GM23338 (cell line): ENCODE data around the gene NELFB. TPM values are rescaled to one million over a fixed set of nuclear protein-coding genes. Genes with fewer than 3 reads are reported as not detected.

Experiments used
- ATAC-seq: fragments of 200-7000 bp; cut with Tn5 transposase; 3 replicates; pipeline ENCODE4 v1.9.1; 2020
- DNase-seq: peaks from one replicate; pipeline ENCODE4 v3.0.0-alpha.2; 2015; ENCODE audit warnings: low spot score
- H2AFZ ChIP-seq: fragments of 200-600 bp; sonication (generic); 2 replicates; pipeline ENCODE4 v1.8.0; 2016; ENCODE audit warnings: antibody characterized with exemption, mild to moderate bottlenecking, moderate library complexity
- H3F3A ChIP-seq: fragments of 200-600 bp; sonication (generic); replicated peaks from 2 replicates; pipeline ENCODE4 v1.8.0; 2017; ENCODE audit warnings: antibody characterized with exemption, mixed run types, low read depth
- H3K27ac ChIP-seq: fragments of 200-600 bp; sonication (generic); 2 replicates; pipeline ENCODE4 v1.6.1; 2016; ENCODE audit warnings: low read depth
- H3K27me3 ChIP-seq: fragments of 200-600 bp; sonication (generic); 2 replicates; pipeline ENCODE4 v1.8.0; 2016; ENCODE audit warnings: mild to moderate bottlenecking, mixed run types, moderate library complexity; ENCODE audit not compliant: insufficient read depth
- H3K36me3 ChIP-seq: fragments of 200-600 bp; sonication (generic); 2 replicates; pipeline ENCODE4 v1.8.0; 2016; ENCODE audit warnings: mild to moderate bottlenecking; ENCODE audit not compliant: insufficient read depth
- H3K4me1 ChIP-seq: fragments of 200-600 bp; sonication (generic); 2 replicates; pipeline ENCODE4 v1.8.0; 2016; ENCODE audit warnings: mild to moderate bottlenecking, moderate library complexity; ENCODE audit not compliant: insufficient read depth
- H3K4me2 ChIP-seq: fragments of 200-600 bp; sonication (generic); 2 replicates; pipeline ENCODE4 v1.7.1; 2017; ENCODE audit warnings: mixed run types
- H3K4me3 ChIP-seq: fragments of 200-600 bp; sonication (generic); 2 replicates; pipeline ENCODE4 v1.6.1; 2016; ENCODE audit warnings: mixed run types
- H3K79me2 ChIP-seq: fragments of 200-600 bp; sonication (generic); replicated peaks from 2 replicates; pipeline ENCODE4 v1.8.0; 2017; ENCODE audit warnings: mild to moderate bottlenecking; ENCODE audit not compliant: insufficient read depth
- H3K9me2 ChIP-seq: fragments of 200-600 bp; sonication (generic); 2 replicates; pipeline ENCODE4 v1.8.0; 2017; ENCODE audit not compliant: insufficient read depth
- H4K20me1 ChIP-seq: fragments of 200-600 bp; sonication (generic); replicated peaks from 2 replicates; pipeline ENCODE4 v1.8.0; 2017; ENCODE audit warnings: mild to moderate bottlenecking; ENCODE audit not compliant: insufficient read depth
- H3K27ac Mint-ChIP-seq: 2 replicates; pipeline ENCODE4 v1.8.0; 2020; ENCODE audit warnings: inconsistent platforms, mild to moderate bottlenecking, moderate library complexity, mixed read lengths
- H3K27me3 Mint-ChIP-seq: 3 replicates; pipeline ENCODE4 v1.8.0; 2022; ENCODE audit warnings: low read depth, mild to moderate bottlenecking, moderate library complexity, mixed read lengths, inconsistent platforms; ENCODE audit not compliant: insufficient read depth, poor library complexity
- H3K36me3 Mint-ChIP-seq: 3 replicates; pipeline ENCODE4 v1.8.0; 2021; ENCODE audit warnings: low read depth, mild to moderate bottlenecking, inconsistent platforms, moderate library complexity, mixed read lengths
- H3K4me1 Mint-ChIP-seq: 3 replicates; pipeline ENCODE4 v1.8.0; 2020; ENCODE audit warnings: mild to moderate bottlenecking, inconsistent platforms, mixed read lengths
- H3K4me3 Mint-ChIP-seq: 3 replicates; pipeline ENCODE4 v1.8.0; 2021; ENCODE audit warnings: moderate library complexity, mild to moderate bottlenecking, inconsistent platforms, mixed read lengths
- H3K9me3 Mint-ChIP-seq: 3 replicates; pipeline ENCODE4 v1.8.0; 2020; ENCODE audit warnings: moderate library complexity, mild to moderate bottlenecking, inconsistent platforms, mixed read lengths
- CREB1 ChIP-seq: fragments of 250-450 bp; sonication (Bioruptor Pico); IDR thresholded peaks from 2 replicates; pipeline ENCODE4 v1.5.0; 2020; ENCODE audit warnings: low read depth, mild to moderate bottlenecking, moderate library complexity
- ETS1 ChIP-seq: IDR thresholded peaks from 2 replicates; pipeline ENCODE4 v1.6.1; 2016; ENCODE audit warnings: antibody characterized with exemption
- EZH2 ChIP-seq: fragments of 200-600 bp; sonication (generic); IDR thresholded peaks from one replicate; pipeline ENCODE4 v1.8.0; 2017; ENCODE audit warnings: antibody characterized with exemption, mild to moderate bottlenecking, low read depth; ENCODE audit not compliant: unreplicated experiment
- EZH2phosphoT487 ChIP-seq: fragments of 200-600 bp; sonication (generic); IDR thresholded peaks from one replicate; pipeline ENCODE4 v1.8.1; 2018; ENCODE audit warnings: antibody characterized with exemption; ENCODE audit not compliant: unreplicated experiment
- JUNB ChIP-seq: IDR thresholded peaks from one replicate; pipeline ENCODE4 v1.6.1; 2016; ENCODE audit warnings: antibody characterized with exemption; ENCODE audit not compliant: unreplicated experiment
- NANOG ChIP-seq: IDR thresholded peaks from 2 replicates; pipeline ENCODE4 v1.6.1; 2016; ENCODE audit warnings: antibody characterized with exemption, borderline replicate concordance
- POLR2AphosphoS5 ChIP-seq: IDR thresholded peaks from 2 replicates; pipeline ENCODE4 v1.6.1; 2016; ENCODE audit warnings: antibody characterized with exemption, low read depth
- STAT1 ChIP-seq: IDR thresholded peaks from one replicate; pipeline ENCODE4 v1.6.1; 2016; ENCODE audit warnings: antibody characterized with exemption; ENCODE audit not compliant: unreplicated experiment
- ZNF114 ChIP-seq: fragments of 250-450 bp; sonication (Bioruptor Pico); IDR thresholded peaks from 2 replicates; pipeline ENCODE4 v1.5.0; 2020; ENCODE audit warnings: mild to moderate bottlenecking, moderate library complexity
- ZNF331 ChIP-seq: fragments of 250-450 bp; sonication (Bioruptor Pico); IDR thresholded peaks from 2 replicates; pipeline ENCODE4 v1.5.0; 2020; ENCODE audit warnings: low read depth, mild to moderate bottlenecking, moderate library complexity
- ZNF462 ChIP-seq: fragments of 250-450 bp; sonication (Bioruptor Pico); IDR thresholded peaks from 2 replicates; pipeline ENCODE4 v1.5.0; 2020; ENCODE audit warnings: mild to moderate bottlenecking, moderate library complexity
- polyA plus RNA-seq: library from polyadenylated mRNA; unstranded; fragments of >200 nt; fragmentation: Nextera tagmentation; extraction: Ambion mirVana; gene quantifications from 2 replicates; pipeline ENCODE4 v1.2.1, GENCODE V29; 2016
- total RNA-seq: library from RNA; depleted of rRNA; stranded (reverse); fragments of >200 nt; shearing (Covaris generic); gene quantifications from 2 replicates; pipeline ENCODE4 v1.2.3, GENCODE V29; 2014

Gene NELFB
- total and polyA plus RNA-seq, 2 experiments from 2014 or later: 30.0 to 97.3 TPM

- Mint-ChIP-seq H3K36me3 (peaks cover 9% of the 10 kb centered on the region), H3K27me3 (peaks cover 10% of the 10 kb centered on the region), H3K4me1 (peaks cover 18% of the 10 kb centered on the region), H3K27ac (no peak overlapping the region), H3K4me3 (no peak overlapping the region), H3K9me3 (no peaks in the 10 kb centered on the region)
- peaks cover 4% of the 10 kb centered on the region for H4K20me1 ChIP-seq
- ATAC-seq: peak; percentile 0; the same call in 2 of the 3 replicates
- no peak overlapping the region for H3K27ac ChIP-seq
- no peak for DNase-seq
- peak overlapping the region; percentile 68 for H3K4me2 ChIP-seq
- H3K79me2 ChIP-seq: peaks cover 19% of the 10 kb centered on the region
- no peak overlapping the region for H2AFZ ChIP-seq
- no peak for TF ChIP-seq EZH2
- peak overlapping the region; percentile 35; the same call in 1 of the 2 replicates for H3K4me3 ChIP-seq
- 0 out of 2 replicates have a peak, but pooled peaks cover 4% of the 10 kb centered on the region for H3F3A ChIP-seq
- no peaks in the 10 kb centered on the region for H3K27me3 ChIP-seq
- no peaks in the 10 kb centered on the region for H3K36me3 ChIP-seq
- no peaks in the 10 kb centered on the region for H3K9me2 ChIP-seq
- H3K4me1 ChIP-seq: peaks cover 13% of the 10 kb centered on the region; the same call in 1 of the 2 replicates
Observed at GRCh38 chr9:137236936-137237421, 18.1 kb upstream of the NELFB start.

GRCh38 chr9:137237759-137238726, 17.1 kb upstream of the NELFB start:
- H3K36me3 ChIP-seq: no peaks in the 10 kb centered on the region
- Mint-ChIP-seq H3K4me3 (peak overlapping the region; percentile 42; the same call in 1 of the 3 replicates), H3K27ac (no peak overlapping the region), H3K36me3 (peaks cover 19% of the 10 kb centered on the region), H3K27me3 (peaks cover 18% of the 10 kb centered on the region), H3K4me1 (peaks cover 26% of the 10 kb centered on the region), H3K9me3 (no peaks in the 10 kb centered on the region)
- no peaks in the 10 kb centered on the region for H3K9me2 ChIP-seq
- H3K4me1 ChIP-seq: peaks cover 16% of the 10 kb centered on the region; the same call in 1 of the 2 replicates
- DNase-seq: no peak
- no peak overlapping the region for H2AFZ ChIP-seq
- no peak overlapping the region for H3K4me2 ChIP-seq
- H3F3A ChIP-seq: 0 out of 2 replicates have a peak, but pooled peaks cover 14% of the 10 kb centered on the region
- ATAC-seq: no peak
- H3K27me3 ChIP-seq: no peaks in the 10 kb centered on the region
- no peak overlapping the region for H3K27ac ChIP-seq
- peaks cover 29% of the 10 kb centered on the region for H3K79me2 ChIP-seq
- peaks cover 14% of the 10 kb centered on the region for H4K20me1 ChIP-seq
- H3K4me3 ChIP-seq: no peak overlapping the region
- TF ChIP-seq ZNF331: no peak
- TF ChIP-seq CREB1 (CRISPR knock-in tag): no peak
- no peak for TF ChIP-seq JUNB
- no peak for TF ChIP-seq ETS1
- TF ChIP-seq STAT1: no peak
- no peak for TF ChIP-seq NANOG
- TF ChIP-seq EZH2phosphoT487: no peak
- TF ChIP-seq ZNF462 (CRISPR knock-in tag): no peak
- TF ChIP-seq POLR2AphosphoS5: no peak; the same call in 1 of the 2 replicates
- TF ChIP-seq EZH2: no peak
- no peak for TF ChIP-seq ZNF114 (CRISPR knock-in tag)
